Progenitor cell of endocrine pancreas (in vitro differentiated cells): ENCODE measurements around the gene PRKCSH. TPM values are rescaled to one million over a fixed set of nuclear protein-coding genes. Genes with fewer than 3 reads are reported as not detected.
"Not testable (repeated sequence)": the region's sequence is repeated elsewhere in the genome, so short reads cannot be mapped to it uniquely, and the experiment has no call there.

Experiments
- DNase-seq: peaks from one replicate; pipeline ENCODE4 v3.0.0; 2021; ENCODE audit warnings: low spot score; ENCODE audit not compliant: unreplicated experiment
- H3K27ac Mint-ChIP-seq: 2 replicates; pipeline ENCODE4 v1.8.0; 2021; ENCODE audit warnings: mild to moderate bottlenecking, moderate library complexity, mixed read lengths
- H3K27me3 Mint-ChIP-seq: 2 replicates; pipeline ENCODE4 v1.8.0; 2021; ENCODE audit warnings: mixed read lengths
- H3K36me3 Mint-ChIP-seq: 2 replicates; pipeline ENCODE4 v1.8.0; 2022; ENCODE audit warnings: mixed read lengths; ENCODE audit not compliant: insufficient read depth
- H3K4me1 Mint-ChIP-seq: 2 replicates; pipeline ENCODE4 v1.8.0; 2021; ENCODE audit warnings: low read depth, mixed read lengths
- H3K4me3 Mint-ChIP-seq: 2 replicates; pipeline ENCODE4 v1.8.0; 2021; ENCODE audit warnings: low read depth, mild to moderate bottlenecking, moderate library complexity, mixed read lengths
- H3K9me3 Mint-ChIP-seq: 2 replicates; pipeline ENCODE4 v1.8.0; 2021; ENCODE audit warnings: low read depth, mixed read lengths
- total RNA-seq: library from RNA; stranded (reverse); gene quantifications from 2 replicates; pipeline ENCODE4 v1.2.1, GENCODE V29; 2021
- TF ChIP-seq, protein P1 (sequence below): fragments of 200-600 bp; sonication (generic); IDR thresholded peaks from one replicate; pipeline ENCODE4 v1.5.0; 2021; ENCODE audit warnings: antibody characterized with exemption, mild to moderate bottlenecking; ENCODE audit not compliant: unreplicated experiment

PRKCSH gene
- total RNA-seq, 1 donor from 2014 or later, result 437 TPM

DNA sequence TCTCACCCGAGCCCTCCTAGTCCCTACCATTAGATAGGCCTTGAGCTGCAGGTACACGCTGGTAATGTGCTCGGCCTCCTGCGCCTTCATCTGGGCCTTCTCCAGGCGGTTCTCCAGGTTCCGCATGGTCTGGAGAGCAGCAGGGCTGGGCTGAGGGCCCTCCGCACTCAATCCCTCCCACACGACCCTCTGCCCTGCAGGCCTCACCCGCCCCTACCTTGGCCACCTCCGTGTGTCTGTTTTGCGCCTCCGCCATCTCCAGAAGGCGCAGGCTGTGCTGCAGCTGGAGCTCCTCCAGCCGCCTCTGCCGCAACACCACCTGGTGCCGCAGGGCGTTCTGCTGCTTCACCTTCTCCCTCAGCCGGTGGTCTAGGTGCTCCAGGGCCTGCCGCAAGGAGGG lies 8.8 kb upstream of the PRKCSH start:
- Mint-ChIP-seq H3K9me3 (no peaks in the 10 kb centered on the region), H3K36me3 (no peaks in the 10 kb centered on the region), H3K27me3 (peaks cover 21% of the 10 kb centered on the region), H3K4me3 (no peak overlapping the region), H3K4me1 (no peaks in the 10 kb centered on the region), H3K27ac (no peak overlapping the region)
- no peak for DNase-seq
- TF ChIP-seq, protein P1, sequence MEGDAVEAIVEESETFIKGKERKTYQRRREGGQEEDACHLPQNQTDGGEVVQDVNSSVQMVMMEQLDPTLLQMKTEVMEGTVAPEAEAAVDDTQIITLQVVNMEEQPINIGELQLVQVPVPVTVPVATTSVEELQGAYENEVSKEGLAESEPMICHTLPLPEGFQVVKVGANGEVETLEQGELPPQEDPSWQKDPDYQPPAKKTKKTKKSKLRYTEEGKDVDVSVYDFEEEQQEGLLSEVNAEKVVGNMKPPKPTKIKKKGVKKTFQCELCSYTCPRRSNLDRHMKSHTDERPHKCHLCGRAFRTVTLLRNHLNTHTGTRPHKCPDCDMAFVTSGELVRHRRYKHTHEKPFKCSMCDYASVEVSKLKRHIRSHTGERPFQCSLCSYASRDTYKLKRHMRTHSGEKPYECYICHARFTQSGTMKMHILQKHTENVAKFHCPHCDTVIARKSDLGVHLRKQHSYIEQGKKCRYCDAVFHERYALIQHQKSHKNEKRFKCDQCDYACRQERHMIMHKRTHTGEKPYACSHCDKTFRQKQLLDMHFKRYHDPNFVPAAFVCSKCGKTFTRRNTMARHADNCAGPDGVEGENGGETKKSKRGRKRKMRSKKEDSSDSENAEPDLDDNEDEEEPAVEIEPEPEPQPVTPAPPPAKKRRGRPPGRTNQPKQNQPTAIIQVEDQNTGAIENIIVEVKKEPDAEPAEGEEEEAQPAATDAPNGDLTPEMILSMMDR, result no peak

DNA sequence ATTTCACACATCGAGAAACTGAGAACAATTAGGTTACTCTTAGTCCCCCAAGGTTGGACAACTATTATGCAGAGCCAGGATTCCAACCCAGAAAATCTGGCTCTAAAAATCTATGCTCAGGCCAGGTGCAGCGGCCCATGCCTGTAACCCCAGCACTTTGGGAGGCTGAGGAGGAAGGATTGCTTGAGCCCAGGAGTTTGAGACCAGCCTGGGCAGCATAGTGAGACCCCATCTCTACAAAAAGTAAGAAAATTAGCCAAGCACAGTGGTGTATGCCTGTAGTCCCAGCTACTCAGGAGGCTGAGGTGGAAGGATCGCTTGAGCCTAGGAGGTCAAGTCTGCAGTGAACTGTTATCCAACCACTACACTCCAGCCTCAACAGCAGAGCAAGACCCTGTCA lies 1.9 kb upstream of the PRKCSH start:
- not testable (repeated sequence) for H3K27me3 Mint-ChIP-seq, H3K9me3 Mint-ChIP-seq, H3K36me3 Mint-ChIP-seq, H3K27ac Mint-ChIP-seq, DNase-seq, H3K4me3 Mint-ChIP-seq
- H3K4me1 Mint-ChIP-seq, result peaks cover 10% of the 10 kb centered on the region

GRCh38 chr19:11434703-11435056 lies 755 bp upstream of the PRKCSH start:
- Mint-ChIP-seq H3K27ac (peak overlapping the region; percentile 87), H3K4me1 (peaks cover 10% of the 10 kb centered on the region), H3K27me3 (no peaks in the 10 kb centered on the region), H3K4me3 (peak overlapping the region; percentile 95), H3K36me3 (peaks cover 8% of the 10 kb centered on the region), H3K9me3 (no peaks in the 10 kb centered on the region)
- TF ChIP-seq, protein P1, result no peak
- DNase-seq, result no peak

- Mint-ChIP-seq H3K27me3 (no peaks in the 10 kb centered on the region), H3K27ac (peak overlapping the region; percentile 98), H3K4me1 (peaks cover 10% of the 10 kb centered on the region), H3K4me3 (peak overlapping the region; percentile 95), H3K36me3 (peaks cover 11% of the 10 kb centered on the region), H3K9me3 (no peaks in the 10 kb centered on the region)
- DNase-seq, result no peak
- TF ChIP-seq, protein P1, result no peak
Measured at GRCh38 chr19:11435833-11436313, 438 bp downstream of the PRKCSH start.

DNA sequence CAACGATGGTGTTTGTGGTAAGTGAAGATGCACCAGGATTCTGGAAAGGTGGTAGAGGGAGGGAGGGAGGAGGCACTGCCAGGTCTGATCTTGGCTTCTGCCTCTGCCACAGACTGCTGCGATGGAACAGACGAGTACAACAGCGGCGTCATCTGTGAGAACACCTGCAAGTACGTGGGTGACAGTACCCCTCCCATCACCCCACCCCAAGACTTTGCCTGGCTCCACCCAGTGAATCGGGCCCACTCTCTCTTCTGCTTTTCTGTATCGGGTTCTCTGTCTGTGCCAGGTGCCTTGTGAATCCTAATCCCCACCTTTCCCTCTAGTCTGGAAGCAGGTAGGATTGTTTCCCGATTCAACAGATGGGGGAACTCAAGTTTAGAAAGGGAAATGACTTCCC lies 2.5 kb downstream of the PRKCSH start:
- Mint-ChIP-seq H3K4me1 (peaks cover 10% of the 10 kb centered on the region), H3K4me3 (no peak overlapping the region), H3K27me3 (no peaks in the 10 kb centered on the region), H3K36me3 (peaks cover 19% of the 10 kb centered on the region), H3K9me3 (no peaks in the 10 kb centered on the region), H3K27ac (no peak overlapping the region)
- TF ChIP-seq, protein P1, result no peak
- DNase-seq, result no peak

DNA sequence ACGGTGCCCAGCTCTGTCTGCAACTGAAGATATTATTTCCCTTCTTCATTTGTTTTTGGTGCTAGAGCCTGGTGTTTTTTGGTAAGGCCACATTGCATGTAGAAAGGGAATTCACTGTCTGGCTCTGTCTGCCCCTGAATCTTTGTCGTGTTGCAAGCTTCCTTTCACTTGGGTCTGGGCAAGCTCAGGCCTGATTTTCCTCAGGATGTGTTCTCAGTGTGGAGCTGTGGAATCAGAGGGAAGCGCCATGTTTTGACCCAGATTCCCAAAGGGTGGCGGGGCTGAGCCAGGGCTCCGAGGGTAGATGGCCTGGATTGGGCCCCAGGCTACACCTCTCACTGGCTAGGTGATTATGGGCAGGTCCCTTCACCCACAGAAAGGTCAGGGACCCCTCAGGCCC lies 8.6 kb downstream of the PRKCSH start:
- no peak overlapping the region for H3K4me3 Mint-ChIP-seq
- DNase-seq, result no peak
- TF ChIP-seq, protein P1, result no peak
- no peaks in the 10 kb centered on the region for H3K4me1 Mint-ChIP-seq
- peaks cover 11% of the 10 kb centered on the region for H3K36me3 Mint-ChIP-seq
- H3K27me3 Mint-ChIP-seq, result no peaks in the 10 kb centered on the region
- H3K27ac Mint-ChIP-seq, result no peak overlapping the region
- no peaks in the 10 kb centered on the region for H3K9me3 Mint-ChIP-seq
